Measurements from ENCODE around the gene STARD3.
"Not testable (repeated sequence)": the region's sequence is repeated elsewhere in the genome, so short reads cannot be mapped to it uniquely, and the experiment has no call there.

The STARD3 gene

DNA sequence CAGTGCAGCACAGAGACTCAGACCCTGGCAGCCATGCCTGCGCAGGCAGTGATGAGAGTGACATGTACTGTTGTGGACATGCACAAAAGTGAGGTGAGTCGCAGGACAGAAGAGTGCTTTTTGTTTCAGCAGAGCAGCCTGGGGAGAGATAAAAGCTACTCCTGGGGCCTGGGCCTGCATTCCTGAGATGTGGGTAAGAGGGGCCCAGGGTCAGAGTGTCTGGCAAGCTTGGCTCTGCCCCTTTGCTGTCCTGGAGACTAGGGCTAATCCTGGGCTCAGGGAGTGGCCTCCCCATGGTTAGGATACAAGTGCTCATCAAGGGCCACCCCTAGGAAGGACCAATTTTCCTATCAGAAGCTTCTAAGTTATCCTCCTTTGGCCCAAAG, 58.1 kb downstream of the STARD3 start:
- no peak for DNase-seq (ENCODE audit: low read depth in 2 of 2)

DNA sequence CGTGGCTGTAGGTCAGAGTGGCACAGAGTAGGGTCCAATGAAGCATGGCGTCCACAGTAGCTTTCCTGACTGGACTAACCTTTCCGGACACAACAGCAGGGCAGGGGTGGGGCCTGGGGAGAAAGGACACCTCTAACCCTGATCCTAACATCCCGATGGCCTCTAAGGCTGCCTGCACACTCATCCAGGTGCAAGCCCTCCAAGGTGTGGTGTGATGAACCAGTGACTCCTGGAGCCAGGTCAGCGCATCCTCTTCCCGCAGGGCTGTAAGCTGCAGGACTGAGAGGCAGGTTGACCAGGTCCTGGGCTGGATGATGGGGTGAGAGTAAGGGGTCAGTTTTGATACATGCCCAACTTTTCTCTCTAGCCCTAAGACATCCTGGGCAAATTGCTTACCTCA, 59.8 kb downstream of the STARD3 start:
- no peak for DNase-seq (ENCODE audit: low read depth in 2 of 2)

DNA sequence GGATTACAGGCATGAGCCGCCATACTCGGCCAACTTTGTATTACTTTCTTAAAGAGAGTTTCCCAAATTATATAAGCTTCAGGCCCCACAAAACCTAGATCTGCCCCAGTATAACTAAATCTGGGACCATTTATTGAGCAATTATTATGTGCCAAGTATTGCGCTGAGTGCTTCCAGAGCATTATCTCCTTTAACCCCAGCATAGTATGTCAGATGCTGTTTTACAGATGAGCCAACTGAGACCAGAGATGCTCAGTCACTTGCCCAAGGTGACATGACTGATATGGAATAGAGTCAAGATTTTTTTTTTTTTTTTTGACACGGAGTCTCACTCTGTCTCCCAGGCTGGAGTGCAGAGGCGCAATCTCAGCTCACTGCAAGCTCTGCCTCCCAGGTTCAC, 61.0 kb downstream of the STARD3 start:
- DNase-seq (ENCODE audit: low read depth in 2 of 2), result no peak

DNA sequence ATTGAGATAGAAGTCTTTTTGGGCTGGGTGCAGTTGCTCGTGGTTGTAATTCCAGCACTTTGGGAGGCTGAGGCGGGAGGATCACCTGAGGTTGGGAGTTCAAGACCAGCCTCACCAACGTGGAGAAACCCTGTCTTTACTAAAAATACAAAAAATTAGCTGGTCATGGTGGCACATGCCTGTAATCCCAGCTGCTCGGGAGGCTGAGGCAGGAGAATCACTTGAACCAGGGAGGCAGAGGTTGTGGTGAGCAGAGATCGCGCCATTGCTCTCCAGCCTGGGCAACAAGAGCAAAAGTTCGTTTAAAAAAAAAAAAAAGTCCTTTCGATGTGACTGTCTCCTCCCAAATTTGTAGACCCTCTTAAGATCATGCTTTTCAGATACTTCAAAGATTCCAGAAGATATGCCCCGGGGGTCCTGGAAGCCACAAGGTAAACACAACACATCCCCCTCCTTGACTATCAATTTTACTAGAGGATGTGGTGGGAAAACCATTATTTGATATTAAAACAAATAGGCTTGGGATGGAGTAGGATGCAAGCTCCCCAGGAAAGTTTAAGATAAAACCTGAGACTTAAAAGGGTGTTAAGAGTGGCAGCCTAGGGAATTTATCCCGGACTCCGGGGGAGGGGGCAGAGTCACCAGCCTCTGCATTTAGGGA, 62.3 kb downstream of the STARD3 start:
- not testable (repeated sequence) for DNase-seq (ENCODE audit: low read depth in 2 of 2)

DNA sequence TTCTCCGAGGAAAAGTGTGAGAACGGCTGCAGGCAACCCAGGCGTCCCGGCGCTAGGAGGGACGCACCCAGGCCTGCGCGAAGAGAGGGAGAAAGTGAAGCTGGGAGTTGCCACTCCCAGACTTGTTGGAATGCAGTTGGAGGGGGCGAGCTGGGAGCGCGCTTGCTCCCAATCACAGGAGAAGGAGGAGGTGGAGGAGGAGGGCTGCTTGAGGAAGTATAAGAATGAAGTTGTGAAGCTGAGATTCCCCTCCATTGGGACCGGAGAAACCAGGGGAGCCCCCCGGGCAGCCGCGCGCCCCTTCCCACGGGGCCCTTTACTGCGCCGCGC, 62.8 kb downstream of the STARD3 start, which contains the start of gene ERBB2:
TSS of gene ERBB2 (plus strand) at position 247 of the 330 bp plus-strand sequence. CDS start 175 bp downstream, outside the sequence.
- DNase-seq (ENCODE audit: low read depth in 2 of 2), result peak; percentile 42 to 47

DNA sequence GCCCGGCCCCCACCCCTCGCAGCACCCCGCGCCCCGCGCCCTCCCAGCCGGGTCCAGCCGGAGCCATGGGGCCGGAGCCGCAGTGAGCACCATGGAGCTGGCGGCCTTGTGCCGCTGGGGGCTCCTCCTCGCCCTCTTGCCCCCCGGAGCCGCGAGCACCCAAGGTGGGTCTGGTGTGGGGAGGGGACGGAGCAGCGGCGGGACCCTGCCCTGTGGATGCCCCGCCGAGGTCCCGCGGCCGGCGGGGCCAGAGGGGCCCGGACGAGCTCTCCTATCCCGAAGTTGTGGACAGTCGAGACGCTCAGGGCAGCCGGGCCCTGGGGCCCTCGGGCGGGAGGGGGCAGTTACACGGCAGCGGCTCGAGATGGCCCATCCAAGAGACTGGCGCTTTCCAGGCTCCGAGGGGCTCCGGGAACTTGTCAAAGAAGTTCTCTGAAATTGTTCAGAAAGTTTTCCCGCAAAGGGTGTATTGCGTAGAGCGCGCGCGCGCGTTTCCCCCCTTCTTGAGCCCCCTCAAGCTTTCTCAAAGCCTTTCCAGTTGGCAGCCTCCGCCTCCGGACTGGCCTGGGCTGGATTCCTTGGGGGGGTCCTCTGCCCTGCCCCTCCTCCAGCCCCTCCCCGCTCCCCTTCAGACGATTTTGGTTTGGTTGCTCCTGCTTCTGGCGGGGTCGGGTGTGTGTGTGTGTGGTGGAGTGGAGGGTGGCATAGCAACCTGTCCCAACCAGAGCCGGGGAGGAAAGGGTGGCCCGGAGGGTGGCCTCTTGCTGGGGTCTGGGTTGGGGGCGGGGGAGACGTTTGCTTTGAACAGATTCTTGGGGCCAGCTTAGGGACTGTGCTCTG, 63.4 kb downstream of the STARD3 start:
- no peak for DNase-seq (ENCODE audit: low read depth in 2 of 2)

DNA sequence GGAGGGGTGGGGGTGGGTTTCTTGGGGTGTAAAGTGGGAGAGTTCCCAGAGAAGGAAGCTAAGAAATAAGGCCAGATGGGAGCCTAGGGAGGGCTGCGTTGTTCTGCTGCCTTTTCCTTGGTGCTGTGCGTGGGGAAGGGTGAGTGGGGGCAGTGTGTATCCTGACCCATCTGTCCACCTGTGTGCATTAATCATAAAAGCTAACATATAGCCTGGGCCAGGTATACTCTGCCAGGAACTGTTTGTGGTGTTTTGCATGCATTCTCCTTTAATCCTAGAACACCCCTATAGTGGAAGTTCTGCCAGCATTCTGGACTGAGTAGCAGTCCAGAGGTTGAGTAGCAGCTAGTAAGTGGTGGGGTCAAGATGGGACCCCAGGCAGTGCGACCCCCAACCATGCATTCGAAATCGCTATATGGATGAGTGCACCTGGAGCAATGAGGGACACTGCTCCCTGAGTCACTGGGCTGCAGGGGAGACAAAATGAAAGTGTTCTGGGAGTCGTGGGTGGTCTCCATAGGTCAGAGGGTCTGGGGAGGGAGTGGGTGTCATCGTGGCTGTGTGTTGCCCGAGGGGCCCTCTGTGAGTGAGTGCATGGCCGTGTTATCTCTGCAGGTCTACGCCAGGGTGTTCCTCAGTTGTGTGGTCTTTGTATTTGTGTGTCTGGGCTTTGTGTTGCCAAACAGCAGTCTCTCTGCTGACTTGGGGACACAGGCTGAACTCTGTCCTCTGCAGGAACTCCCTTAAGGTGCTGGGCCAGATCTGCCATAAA, 64.3 kb downstream of the STARD3 start:
- no peak for DNase-seq (ENCODE audit: low read depth in 2 of 2)

DNA sequence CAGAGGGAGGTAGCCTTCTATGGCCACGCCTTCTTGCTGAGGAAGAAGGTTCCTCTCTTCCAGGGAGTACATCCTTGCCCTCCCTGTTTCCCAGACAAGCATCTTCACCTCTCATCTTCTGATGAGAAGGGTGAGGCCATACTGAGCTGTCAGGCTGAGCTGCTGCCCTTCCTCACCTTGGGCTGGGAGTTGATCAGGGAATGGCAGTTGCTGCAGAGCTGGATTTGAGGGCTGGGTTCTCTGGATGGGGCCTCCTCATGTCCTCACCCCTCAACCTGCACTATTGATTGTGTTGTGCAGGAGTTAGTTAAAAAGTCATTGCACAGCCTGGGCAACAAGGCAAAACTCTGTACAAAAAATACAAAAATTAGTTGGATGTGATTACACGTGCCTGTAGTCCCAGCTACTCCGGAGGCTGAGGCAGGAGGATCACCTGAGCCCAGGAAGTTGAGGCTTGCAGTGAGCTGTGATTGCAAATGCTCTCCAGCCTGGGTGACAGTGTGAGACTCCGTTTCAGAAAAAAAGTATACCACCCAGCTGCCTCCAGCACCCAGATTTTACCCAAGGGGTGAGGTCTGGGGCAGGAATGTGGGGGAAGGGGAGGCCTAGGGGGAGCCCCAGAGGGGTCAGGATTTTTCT, 65.0 kb downstream of the STARD3 start:
- no peak for DNase-seq (ENCODE audit: low read depth in 2 of 2)

DNA sequence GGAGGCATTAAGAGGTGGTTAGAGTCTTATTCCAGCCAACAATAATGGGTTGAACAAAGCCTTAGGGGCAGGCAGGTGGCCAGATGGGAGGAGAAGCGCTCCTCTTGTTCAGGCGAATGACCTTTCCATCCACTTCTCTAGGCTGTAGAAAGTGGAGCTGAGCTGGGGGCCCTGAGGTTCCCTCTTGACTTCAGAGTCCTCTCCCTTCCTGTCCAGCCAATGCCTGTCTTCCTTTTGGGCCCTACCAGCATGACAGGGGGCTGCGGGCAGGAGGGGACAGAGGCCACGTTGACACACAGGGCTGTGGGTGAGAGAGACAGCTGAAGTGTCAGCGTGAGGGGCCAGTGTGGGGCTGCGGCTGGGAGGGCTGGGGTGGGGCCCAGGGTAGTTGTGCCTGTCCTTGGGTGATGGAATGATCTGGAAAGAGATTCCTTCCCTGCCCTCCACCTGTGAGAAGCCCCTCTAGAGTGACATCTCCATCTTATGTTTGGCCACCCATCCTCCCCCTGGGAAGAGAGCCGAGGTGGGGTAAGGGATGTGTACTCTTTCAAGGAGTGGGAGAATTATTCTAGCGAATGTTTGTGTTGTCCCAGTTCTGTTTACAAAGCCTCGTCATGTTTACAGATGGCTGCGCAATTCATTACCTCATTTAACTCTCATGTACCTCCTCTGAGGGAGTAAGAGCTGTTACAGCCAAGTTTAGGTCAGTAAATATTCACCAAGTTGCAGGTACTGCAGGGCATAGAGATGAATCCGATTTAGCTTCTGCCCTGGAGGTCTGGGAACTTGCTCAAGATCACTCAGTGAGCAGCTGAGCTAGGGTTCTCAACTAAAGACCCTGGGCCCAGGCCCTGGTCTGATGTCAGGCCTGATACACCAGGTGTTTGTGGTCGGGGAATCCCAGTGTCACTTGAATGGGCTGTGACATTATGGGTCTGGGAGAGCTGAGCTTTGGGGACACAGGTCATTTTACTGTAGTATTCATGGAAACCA, 66.3 kb downstream of the STARD3 start:
- no peak for DNase-seq (ENCODE audit: low read depth in 2 of 2)

DNA sequence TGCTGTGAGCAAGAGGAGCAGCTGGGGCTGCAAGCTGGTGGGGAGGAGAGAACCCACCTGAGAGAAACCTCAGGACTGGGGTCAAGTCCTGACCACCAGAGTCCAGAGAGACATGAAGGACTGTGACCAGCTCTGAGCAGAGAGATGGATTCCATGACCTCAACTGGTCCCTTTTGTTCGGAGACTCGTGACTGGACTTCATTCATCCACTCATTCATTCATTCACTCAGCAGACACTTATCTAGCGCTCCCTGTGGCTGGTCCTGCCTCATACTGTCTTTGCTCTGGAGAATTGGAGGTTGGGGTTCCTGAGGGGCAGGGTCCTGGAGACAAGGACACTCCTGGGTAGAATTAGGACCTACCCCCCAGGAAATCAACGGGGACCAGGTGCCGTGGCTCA, 67.0 kb downstream of the STARD3 start:
- DNase-seq (ENCODE audit: low read depth in 2 of 2), result no peak

DNA sequence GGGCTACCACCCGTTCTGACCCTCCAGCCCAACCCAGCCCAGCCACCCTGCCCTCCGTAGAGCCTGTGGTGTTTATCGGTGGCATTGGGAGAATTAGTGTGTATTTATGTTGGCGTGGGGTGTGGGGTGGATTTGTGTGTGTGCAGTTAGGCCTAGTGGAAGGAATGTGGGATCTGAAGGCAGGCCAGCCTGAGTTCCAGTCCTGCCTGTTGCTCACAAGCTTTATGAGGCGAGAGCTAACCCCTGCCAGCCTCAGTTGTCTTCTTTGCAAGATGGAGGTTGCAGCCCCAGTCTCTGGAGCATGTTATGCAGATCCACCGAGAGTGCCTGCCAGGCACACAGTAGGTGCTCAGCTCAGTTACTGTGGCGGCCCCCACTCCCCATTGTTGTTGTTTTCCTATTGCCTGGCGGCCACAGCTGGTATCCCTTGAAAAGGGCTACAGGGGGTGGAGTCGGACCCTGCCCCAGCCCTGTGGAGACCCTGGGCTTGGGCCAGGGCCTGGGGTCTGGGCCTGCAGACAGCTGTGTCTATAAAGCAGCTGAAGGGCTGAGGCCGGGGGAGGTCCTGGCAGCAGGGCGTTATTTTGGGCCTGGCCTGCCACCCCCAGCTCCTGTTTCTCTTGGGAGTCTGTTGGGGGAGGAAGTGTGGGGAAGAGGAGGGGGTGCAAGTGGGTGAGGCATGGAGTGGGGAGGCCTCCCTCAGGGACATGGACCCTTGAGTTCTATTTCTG, 68.0 kb downstream of the STARD3 start:
- no peak for DNase-seq (ENCODE audit: low read depth in 2 of 2)

DNA sequence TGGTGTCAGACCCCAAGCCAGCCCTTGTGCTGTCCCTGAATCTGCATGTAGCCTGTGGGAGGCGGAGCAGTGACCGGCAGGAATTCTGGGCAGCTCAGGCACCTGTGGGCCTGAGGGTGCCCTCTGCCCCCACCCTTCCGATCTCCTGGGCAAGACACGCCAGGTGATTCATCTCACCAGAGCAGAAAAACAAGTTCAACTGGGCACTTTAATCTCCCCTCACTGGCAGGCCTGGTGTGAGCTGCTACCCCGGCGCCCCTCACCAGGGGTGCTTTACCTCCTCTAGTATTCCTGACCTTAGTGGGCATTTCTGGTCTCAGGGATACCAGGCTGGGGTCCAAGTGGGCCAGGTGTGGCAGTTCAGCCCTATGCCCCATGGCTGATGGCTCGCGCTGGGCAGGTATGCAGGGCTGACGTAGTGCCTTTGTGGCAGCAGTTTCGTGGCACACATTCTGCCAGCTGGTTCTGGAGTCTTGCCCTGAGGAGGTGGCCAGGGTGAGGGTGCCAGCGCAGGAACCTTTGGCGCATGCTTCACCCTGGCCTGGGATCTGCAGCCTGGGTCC, 68.9 kb downstream of the STARD3 start:
- DNase-seq (ENCODE audit: low read depth in 2 of 2), result no peak

DNA sequence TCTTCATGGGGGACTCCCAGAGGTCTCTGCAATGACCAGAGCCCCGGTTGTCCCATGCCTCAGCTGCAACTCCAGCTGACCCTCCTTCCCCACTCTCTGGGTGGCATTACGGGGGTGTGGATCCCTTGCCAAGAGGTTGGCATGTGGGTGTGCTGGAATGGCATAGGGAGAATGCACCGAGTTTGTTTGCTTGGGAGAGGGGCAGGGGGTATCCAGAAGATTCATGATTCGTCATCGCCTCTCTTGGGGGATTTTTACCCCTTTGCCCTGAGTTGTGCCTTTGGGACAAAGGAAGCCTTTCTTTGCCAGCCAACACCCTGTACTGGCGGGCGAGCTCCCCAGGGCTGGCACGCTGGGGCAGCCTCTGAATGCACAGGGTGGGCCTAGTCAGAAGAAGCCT, 69.4 kb downstream of the STARD3 start:
- no peak for DNase-seq (ENCODE audit: low read depth in 2 of 2)

DNA sequence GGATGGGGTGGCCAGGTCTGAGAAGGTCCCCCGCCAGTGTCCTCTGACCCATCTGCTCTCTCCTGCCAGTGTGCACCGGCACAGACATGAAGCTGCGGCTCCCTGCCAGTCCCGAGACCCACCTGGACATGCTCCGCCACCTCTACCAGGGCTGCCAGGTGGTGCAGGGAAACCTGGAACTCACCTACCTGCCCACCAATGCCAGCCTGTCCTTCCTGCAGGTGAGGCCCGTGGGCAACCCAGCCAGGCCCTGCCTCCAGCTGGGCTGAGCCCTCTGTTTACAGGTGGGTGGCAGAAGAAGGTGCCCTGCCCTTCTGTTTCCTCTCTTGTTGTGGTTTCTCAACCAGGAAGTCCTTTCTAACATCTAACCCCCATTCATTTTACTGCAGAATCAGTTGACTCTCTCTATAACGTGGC, 70.0 kb downstream of the STARD3 start:
- no peak for DNase-seq (ENCODE audit: low read depth in 2 of 2)

DNA sequence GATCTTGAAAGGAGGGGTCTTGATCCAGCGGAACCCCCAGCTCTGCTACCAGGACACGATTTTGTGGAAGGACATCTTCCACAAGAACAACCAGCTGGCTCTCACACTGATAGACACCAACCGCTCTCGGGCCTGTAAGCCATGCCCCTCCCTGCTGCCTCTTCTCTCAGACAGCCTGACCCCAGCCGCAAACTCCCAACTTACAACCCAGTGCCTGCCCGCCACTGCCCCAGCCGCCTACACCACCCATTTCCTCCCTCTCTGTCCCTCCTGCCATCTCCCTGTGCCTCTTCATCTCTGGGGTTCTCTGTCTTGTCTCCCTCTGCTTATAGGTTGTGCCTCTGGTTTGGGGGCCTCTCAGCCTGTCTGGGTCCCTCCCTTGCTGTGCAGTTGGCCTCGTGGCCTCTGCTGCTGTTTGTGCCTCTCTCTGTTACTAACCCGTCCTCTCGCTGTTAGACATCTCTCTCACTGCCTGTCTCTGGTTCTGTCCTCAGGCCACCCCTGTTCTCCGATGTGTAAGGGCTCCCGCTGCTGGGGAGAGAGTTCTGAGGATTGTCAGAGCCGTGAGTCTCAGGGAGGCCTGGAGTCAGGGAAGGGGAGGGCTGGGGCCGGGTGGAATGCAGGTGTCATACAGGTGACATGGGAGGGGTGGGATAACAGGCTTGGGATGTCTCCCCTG, 72.5 kb downstream of the STARD3 start:
- no peak for DNase-seq (ENCODE audit: low read depth in 2 of 2)

DNA sequence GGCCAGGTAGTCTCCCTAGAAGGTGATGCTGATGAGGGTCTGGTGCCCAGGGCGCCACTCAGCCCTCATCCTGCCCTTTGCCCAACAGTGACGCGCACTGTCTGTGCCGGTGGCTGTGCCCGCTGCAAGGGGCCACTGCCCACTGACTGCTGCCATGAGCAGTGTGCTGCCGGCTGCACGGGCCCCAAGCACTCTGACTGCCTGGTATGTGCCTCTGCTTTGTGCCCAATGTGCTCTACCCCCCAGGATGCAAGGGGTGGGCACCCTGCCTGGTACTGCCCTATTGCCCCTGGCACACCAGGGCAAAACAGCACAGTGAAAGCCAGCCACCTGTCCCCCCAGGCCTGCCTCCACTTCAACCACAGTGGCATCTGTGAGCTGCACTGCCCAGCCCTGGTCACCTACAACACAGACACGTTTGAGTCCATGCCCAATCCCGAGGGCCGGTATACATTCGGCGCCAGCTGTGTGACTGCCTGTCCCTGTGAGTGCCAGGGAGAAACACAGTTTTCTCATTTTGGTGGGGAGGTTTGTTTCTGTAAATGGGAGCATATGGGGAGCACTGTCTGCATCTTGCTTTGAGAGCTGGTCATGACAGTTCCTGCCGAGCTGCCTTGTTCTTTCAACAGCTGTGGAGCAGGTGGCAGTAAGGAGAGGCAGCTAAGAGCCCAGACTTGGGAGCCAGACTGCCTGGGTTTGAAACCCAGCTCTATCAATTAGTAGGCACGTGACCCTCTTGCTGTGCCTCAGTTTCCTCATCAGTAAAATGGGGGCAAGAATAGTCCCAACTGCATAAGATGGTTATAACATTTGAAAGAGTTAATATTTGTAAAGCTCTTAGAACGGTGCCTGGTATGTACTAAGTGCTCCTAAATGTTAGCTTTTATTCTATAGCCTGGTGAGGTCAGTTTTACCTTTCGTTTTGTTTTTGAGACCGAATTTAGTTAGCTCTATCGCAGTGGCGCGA, 73.3 kb downstream of the STARD3 start:
- no peak for DNase-seq (ENCODE audit: low read depth in 2 of 2)

DNA sequence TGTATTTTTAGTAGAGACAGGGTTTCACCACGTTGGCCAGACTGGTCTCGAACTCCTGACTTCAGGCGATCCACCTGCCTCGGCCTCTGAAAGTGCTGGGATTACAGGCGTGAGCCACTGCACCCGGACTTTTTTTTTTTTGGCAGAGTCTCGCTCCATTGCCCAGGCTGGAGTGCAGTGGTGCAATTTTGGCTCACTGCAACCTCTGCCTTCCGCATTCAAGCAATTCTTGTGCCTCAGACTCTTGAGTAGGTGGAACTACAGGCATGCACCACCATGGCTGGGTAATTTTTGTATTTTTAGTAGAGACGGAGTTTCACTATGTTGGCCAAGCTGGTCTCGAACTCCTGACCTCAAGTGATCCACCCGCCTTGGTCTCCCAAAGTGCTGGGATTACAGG, 74.1 kb downstream of the STARD3 start:
- DNase-seq (ENCODE audit: low read depth in 2 of 2), result not testable (repeated sequence)

DNA sequence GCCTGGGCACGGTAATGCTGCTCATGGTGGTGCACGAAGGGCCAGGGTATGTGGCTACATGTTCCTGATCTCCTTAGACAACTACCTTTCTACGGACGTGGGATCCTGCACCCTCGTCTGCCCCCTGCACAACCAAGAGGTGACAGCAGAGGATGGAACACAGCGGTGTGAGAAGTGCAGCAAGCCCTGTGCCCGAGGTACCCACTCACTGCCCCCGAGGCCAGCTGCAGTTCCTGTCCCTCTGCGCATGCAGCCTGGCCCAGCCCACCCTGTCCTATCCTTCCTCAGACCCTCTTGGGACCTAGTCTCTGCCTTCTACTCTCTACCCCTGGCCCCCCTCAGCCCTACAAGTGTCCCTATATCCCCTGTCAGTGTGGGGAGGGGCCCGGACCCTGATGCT, 74.9 kb downstream of the STARD3 start:
- no peak for DNase-seq (ENCODE audit: low read depth in 2 of 2)

All from fibroblast of skin of left quadriceps (primary cell).